GM23338 (cell line): ENCODE data around the gene ZBTB46. TPM values are rescaled to one million over a fixed set of nuclear protein-coding genes. Genes with fewer than 3 reads are reported as not detected.

Source experiments
- CREB1 ChIP-seq: fragments of 250-450 bp; sonication (Bioruptor Pico); IDR thresholded peaks from 2 replicates; pipeline ENCODE4 v1.5.0; 2020; ENCODE audit warnings: low read depth, mild to moderate bottlenecking, moderate library complexity
- EZH2phosphoT487 ChIP-seq: fragments of 200-600 bp; sonication (generic); IDR thresholded peaks from one replicate; pipeline ENCODE4 v1.8.1; 2018; ENCODE audit warnings: antibody characterized with exemption; ENCODE audit not compliant: unreplicated experiment
- JUNB ChIP-seq: IDR thresholded peaks from one replicate; pipeline ENCODE4 v1.6.1; 2016; ENCODE audit warnings: antibody characterized with exemption; ENCODE audit not compliant: unreplicated experiment
- POLR2AphosphoS5 ChIP-seq: IDR thresholded peaks from 2 replicates; pipeline ENCODE4 v1.6.1; 2016; ENCODE audit warnings: antibody characterized with exemption, low read depth
- REST ChIP-seq: IDR thresholded peaks from one replicate; pipeline ENCODE4 v1.6.1; 2018; ENCODE audit warnings: antibody characterized with exemption; ENCODE audit not compliant: unreplicated experiment
- ZNF331 ChIP-seq: fragments of 250-450 bp; sonication (Bioruptor Pico); IDR thresholded peaks from 2 replicates; pipeline ENCODE4 v1.5.0; 2020; ENCODE audit warnings: low read depth, mild to moderate bottlenecking, moderate library complexity
- ZNF462 ChIP-seq: fragments of 250-450 bp; sonication (Bioruptor Pico); IDR thresholded peaks from 2 replicates; pipeline ENCODE4 v1.5.0; 2020; ENCODE audit warnings: mild to moderate bottlenecking, moderate library complexity
- polyA plus RNA-seq: library from polyadenylated mRNA; unstranded; fragments of >200 nt; fragmentation: Nextera tagmentation; extraction: Ambion mirVana; gene quantifications from 2 replicates; pipeline ENCODE4 v1.2.1, GENCODE V29; 2016
- total RNA-seq: library from RNA; depleted of rRNA; stranded (reverse); fragments of >200 nt; shearing (Covaris generic); gene quantifications from 2 replicates; pipeline ENCODE4 v1.2.3, GENCODE V29; 2014

Gene ZBTB46
- total and polyA plus RNA-seq, 2 experiments from 2014 or later = 3.2 to 26.9 TPM

- TF ChIP-seq ZNF462 (CRISPR knock-in tag) (no peak), CREB1 (CRISPR knock-in tag) (no peak), JUNB (no peak), EZH2phosphoT487 (no peak), POLR2AphosphoS5 (no peak), ZNF331 (CRISPR knock-in tag) (no peak), REST (no peak)
Measured at GRCh38 chr20:63709149-63709527, 121.9 kb downstream of the ZBTB46 start (continued).
